Panc1 (cell line): ENCODE measurements around the gene DOCK1. TPM values are rescaled to one million over a fixed set of nuclear protein-coding genes. Genes with fewer than 3 reads are reported as not detected.

Experiments
- ATAC-seq: fragments of 200-7000 bp; cut with Tn5 transposase; 2 replicates; pipeline ENCODE4 v1.9.1; 2020; ENCODE audit warnings: mild to moderate bottlenecking, moderate library complexity
- BruUV-seq: library from RNA; stranded (reverse); fragments of 400-500 nt; replicated peaks from 2 replicates; lab custom pipeline; 2021; lab: Mats Ljungman, UMichigan
- CTCF ChIA-PET: fragments of 300-600 bp; sonication (Branson Sonifier 250); formaldehyde crosslinking; loops from one replicate; lab custom pipeline; 2022; ENCODE audit warnings: antibody characterized with exemption; lab: Charles Lee
- POLR2A ChIA-PET: fragments of 300-600 bp; sonication (Branson Sonifier 250); formaldehyde crosslinking; loops from one replicate; lab custom pipeline; 2022; ENCODE audit warnings: antibody characterized with exemption; lab: Charles Lee
- DNase-seq: peaks from one replicate; pipeline ENCODE4 v3.0.0-alpha.2; 2010; ENCODE audit warnings: low read depth, low spot score
- H3K27ac ChIP-seq: 2 replicates; pipeline ENCODE4 v1.5.1; 2011; ENCODE audit warnings: mild to moderate bottlenecking, low read length, inconsistent platforms
- H3K27me3 ChIP-seq: fragments of 200-500 bp; sonication (Bioruptor generic); 2 replicates; pipeline ENCODE4 v1.6.0; 2014; ENCODE audit warnings: low read length, inconsistent platforms; ENCODE audit not compliant: control insufficient read depth, insufficient read depth
- H3K36me3 ChIP-seq: fragments of 200-500 bp; sonication (Bioruptor generic); 2 replicates; pipeline ENCODE4 v1.5.1; 2014; ENCODE audit warnings: inconsistent platforms, mild to moderate bottlenecking, low read length, moderate library complexity; ENCODE audit not compliant: control insufficient read depth, insufficient read depth
- H3K4me1 ChIP-seq: 2 replicates; pipeline ENCODE4 v1.5.1; 2011; ENCODE audit warnings: inconsistent platforms, mild to moderate bottlenecking, low read length, moderate library complexity; ENCODE audit not compliant: control insufficient read depth, insufficient read depth
- H3K4me3 ChIP-seq, 2 experiments: 2 replicates each; pipeline ENCODE4 v1.5.1; 2011 to 2012; ENCODE audit warnings: low read depth in 2 of 2, low read length in 2 of 2, mild to moderate bottlenecking in 2 of 2, inconsistent platforms in 1 of 2, moderate library complexity in 1 of 2
- H3K9me3 ChIP-seq: fragments of 200-500 bp; sonication (Bioruptor generic); 2 replicates; pipeline ENCODE4 v1.5.1; 2014; ENCODE audit warnings: low read depth, mild to moderate bottlenecking, inconsistent platforms, low read length, moderate library complexity; ENCODE audit not compliant: control insufficient read depth, insufficient read depth
- CTCF ChIP-seq: fragments of 450-650 bp; IDR thresholded peaks from 2 replicates; pipeline ENCODE4 v1.5.1; 2017; ENCODE audit warnings: mild to moderate bottlenecking
- POLR2AphosphoS5 ChIP-seq: IDR thresholded peaks from 2 replicates; pipeline ENCODE4 v1.6.1; 2012; ENCODE audit warnings: mild to moderate bottlenecking, low read depth, low read length, moderate library complexity
- SIN3A ChIP-seq: IDR thresholded peaks from 2 replicates; pipeline ENCODE4 v1.6.1; 2012; ENCODE audit warnings: low read depth, mild to moderate bottlenecking, low read length, moderate library complexity, borderline replicate concordance; ENCODE audit not compliant: insufficient read depth
- TCF7L2 ChIP-seq: IDR thresholded peaks from 2 replicates; pipeline ENCODE4 v1.6.1; 2011; ENCODE audit warnings: mild to moderate bottlenecking, low read depth, low read length, inconsistent platforms
- in situ Hi-C: cut with HindIII; loops from 2 replicates; pipeline ENCODE4 v1.10.0; 2016; ENCODE audit warnings: low sequenced_read_pairs, low pct_unique_long_range_greater_than_20kb
- intact Hi-C: fragments of 100-400 bp; cut with micrococcal nuclease; formaldehyde crosslinking; loops from one replicate; pipeline ENCODE4 v1.10.0; 2022; ENCODE audit not compliant: unreplicated experiment
- total RNA-seq: library from RNA; stranded (reverse); gene quantifications from one replicate; pipeline ENCODE4 v1.2.1, GENCODE V29; 2021; ENCODE audit not compliant: unreplicated experiment
- TF ChIP-seq, protein P1 (sequence below), 2 experiments: IDR thresholded peaks; 2 replicates each; pipeline ENCODE4 v1.6.1; 2011 to 2012; ENCODE audit warnings: low read depth in 2 of 2, control low read depth in 1 of 2, low read length in 1 of 2, mild to moderate bottlenecking in 1 of 2, moderate library complexity in 1 of 2; ENCODE audit not compliant: insufficient read depth in 1 of 2

DOCK1 gene
- total RNA-seq, 1 experiment from 2014 or later = 67.6 TPM

DNA sequence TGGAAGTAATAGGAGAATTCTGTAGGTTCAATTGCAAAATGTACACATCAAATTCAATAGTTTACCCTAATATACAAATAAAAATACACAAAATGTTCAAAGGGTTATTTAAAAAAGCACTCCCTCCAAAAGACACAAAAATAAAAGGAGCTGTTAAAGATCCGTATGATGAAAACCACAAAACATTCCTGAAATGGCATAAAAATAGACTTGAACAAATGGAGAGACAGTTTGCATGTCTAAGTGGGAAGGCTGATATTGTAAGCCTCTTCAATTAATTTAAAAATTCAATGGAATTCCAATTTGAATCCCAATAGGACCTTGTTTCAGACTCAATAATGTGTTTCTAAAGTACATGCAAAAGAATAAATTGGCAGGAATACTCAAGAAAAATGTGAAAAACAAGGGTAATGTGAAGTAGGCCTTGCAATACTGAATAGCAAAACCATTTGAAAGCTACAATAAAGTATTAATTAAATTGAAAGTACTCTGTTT is 329.1 kb downstream of the DOCK1 start:
- POLR2A ChIA-PET = no interaction called here
- intact Hi-C loops (no loop called here), in situ Hi-C loops (no loop called here)
- H3K27ac ChIP-seq = no peak overlapping the region
- H3K36me3 ChIP-seq = no peaks in the 10 kb centered on the region
- no peak for TF ChIP-seq TCF7L2
- no peak for TF ChIP-seq CTCF
- no peak for TF ChIP-seq SIN3A
- TF ChIP-seq, protein P1, sequence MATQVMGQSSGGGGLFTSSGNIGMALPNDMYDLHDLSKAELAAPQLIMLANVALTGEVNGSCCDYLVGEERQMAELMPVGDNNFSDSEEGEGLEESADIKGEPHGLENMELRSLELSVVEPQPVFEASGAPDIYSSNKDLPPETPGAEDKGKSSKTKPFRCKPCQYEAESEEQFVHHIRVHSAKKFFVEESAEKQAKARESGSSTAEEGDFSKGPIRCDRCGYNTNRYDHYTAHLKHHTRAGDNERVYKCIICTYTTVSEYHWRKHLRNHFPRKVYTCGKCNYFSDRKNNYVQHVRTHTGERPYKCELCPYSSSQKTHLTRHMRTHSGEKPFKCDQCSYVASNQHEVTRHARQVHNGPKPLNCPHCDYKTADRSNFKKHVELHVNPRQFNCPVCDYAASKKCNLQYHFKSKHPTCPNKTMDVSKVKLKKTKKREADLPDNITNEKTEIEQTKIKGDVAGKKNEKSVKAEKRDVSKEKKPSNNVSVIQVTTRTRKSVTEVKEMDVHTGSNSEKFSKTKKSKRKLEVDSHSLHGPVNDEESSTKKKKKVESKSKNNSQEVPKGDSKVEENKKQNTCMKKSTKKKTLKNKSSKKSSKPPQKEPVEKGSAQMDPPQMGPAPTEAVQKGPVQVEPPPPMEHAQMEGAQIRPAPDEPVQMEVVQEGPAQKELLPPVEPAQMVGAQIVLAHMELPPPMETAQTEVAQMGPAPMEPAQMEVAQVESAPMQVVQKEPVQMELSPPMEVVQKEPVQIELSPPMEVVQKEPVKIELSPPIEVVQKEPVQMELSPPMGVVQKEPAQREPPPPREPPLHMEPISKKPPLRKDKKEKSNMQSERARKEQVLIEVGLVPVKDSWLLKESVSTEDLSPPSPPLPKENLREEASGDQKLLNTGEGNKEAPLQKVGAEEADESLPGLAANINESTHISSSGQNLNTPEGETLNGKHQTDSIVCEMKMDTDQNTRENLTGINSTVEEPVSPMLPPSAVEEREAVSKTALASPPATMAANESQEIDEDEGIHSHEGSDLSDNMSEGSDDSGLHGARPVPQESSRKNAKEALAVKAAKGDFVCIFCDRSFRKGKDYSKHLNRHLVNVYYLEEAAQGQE (IDR thresholded peaks at IDR 0.05; ENCODE audit: insufficient read depth in 1 of 2, low read depth in 2 of 2, low read length in 1 of 2) = no peak
- no peak for TF ChIP-seq POLR2AphosphoS5
- H3K27me3 ChIP-seq = no peaks in the 10 kb centered on the region
- H3K4me1 ChIP-seq = no peaks in the 10 kb centered on the region
- no TSS peak for BruUV-seq
- ATAC-seq (no peak), DNase-seq (no peak)
- no peak overlapping the region for H3K4me3 ChIP-seq
- CTCF ChIA-PET = no interaction called here
- H3K9me3 ChIP-seq = no peaks in the 10 kb centered on the region

- no TSS peak for BruUV-seq
- no peak overlapping the region for H3K27ac ChIP-seq
- no peak overlapping the region for H3K4me3 ChIP-seq
- ChIA-PET CTCF (no interaction called here), POLR2A (no interaction called here)
- no peaks in the 10 kb centered on the region for H3K27me3 ChIP-seq
- H3K9me3 ChIP-seq = no peaks in the 10 kb centered on the region
- DNase-seq = no peak
- intact Hi-C loops (no loop called here), in situ Hi-C loops (no loop called here)
- ATAC-seq = no peak
- TF ChIP-seq, protein P1 (IDR thresholded peaks at IDR 0.05; ENCODE audit: insufficient read depth in 1 of 2, low read depth in 2 of 2, low read length in 1 of 2) = no peak
- no peak for TF ChIP-seq POLR2AphosphoS5
- no peak for TF ChIP-seq SIN3A
- no peak for TF ChIP-seq CTCF
- TF ChIP-seq TCF7L2 = no peak
- H3K36me3 ChIP-seq = no peaks in the 10 kb centered on the region
- no peaks in the 10 kb centered on the region for H3K4me1 ChIP-seq
Measured at GRCh38 chr10:127236266-127236665, 331.0 kb downstream of the DOCK1 start.
